ENCODE measurements around the gene RAP1GAP2.
"Not testable (repeated sequence)": the region's sequence is repeated elsewhere in the genome, so short reads cannot be mapped to it uniquely, and the experiment has no call there.

The RAP1GAP2 gene

GRCh38 chr17:3040882-3041281, 244.6 kb downstream of the RAP1GAP2 start:
- H3K4me1 ChIP-seq = peaks cover 18 to 32% (median 24%) of the 10 kb centered on the region in 10 experiments
- H3K4me2 ChIP-seq = no peak overlapping the region
- H3K4me3 ChIP-seq = no peak overlapping the region
- H4K20me1 ChIP-seq = no peaks in the 10 kb centered on the region
- H3K9me3 ChIP-seq (replicated peaks in 1 of 11) = peaks cover 10 to 23% (median 17%) of the 10 kb centered on the region in 11 experiments; a peak in 21 of 22 replicates
- H3K27ac ChIP-seq = no peak overlapping the region
- H3K9ac ChIP-seq = no peak overlapping the region
- no peak for TF ChIP-seq Cebpa-rat (IDR thresholded peaks at IDR 0.05)
- peaks cover 0 to 4% (median 0%) of the 10 kb centered on the region in 11 experiments; a peak in 1 of 22 replicates for H3K36me3 ChIP-seq
- no peaks in the 10 kb centered on the region for H3K27me3 ChIP-seq

- peaks cover 13 to 22% (median 18%) of the 10 kb centered on the region in 10 experiments for H3K4me1 ChIP-seq
Measured at GRCh38 chr17:3043737-3044365, 247.6 kb downstream of the RAP1GAP2 start.

GRCh38 chr17:3046753-3047152, 250.5 kb downstream of the RAP1GAP2 start:
- Histone ChIP-seq H3K36me3 (no peaks in the 10 kb centered on the region; a peak in 1 of 22 replicates), H3K9ac (no peak overlapping the region), H3K9me3 (replicated peaks in 1 of 11) (peaks cover 10 to 23% (median 17%) of the 10 kb centered on the region in 11 experiments; a peak in 21 of 22 replicates), H3K27ac (no peak overlapping the region), H3K4me1 (peaks cover 7 to 23% (median 13%) of the 10 kb centered on the region in 10 experiments; a peak in 19 of 20 replicates), H3K4me3 (no peak overlapping the region), H3K27me3 (no peaks in the 10 kb centered on the region), H3K4me2 (no peak overlapping the region), H4K20me1 (no peaks in the 10 kb centered on the region)
- TF ChIP-seq Cebpa-rat (IDR thresholded peaks at IDR 0.05) = no peak

More at GRCh38 chr17:3043737-3044365, 247.6 kb downstream of the RAP1GAP2 start:
- Histone ChIP-seq H3K4me3 (no peak overlapping the region), H3K9me3 (replicated peaks in 1 of 11) (peaks cover 10 to 23% (median 17%) of the 10 kb centered on the region in 11 experiments; a peak in 21 of 22 replicates), H3K9ac (no peak overlapping the region), H3K36me3 (no peaks in the 10 kb centered on the region; a peak in 1 of 22 replicates), H4K20me1 (no peaks in the 10 kb centered on the region), H3K27ac (no peak overlapping the region), H3K4me2 (no peak overlapping the region), H3K27me3 (no peaks in the 10 kb centered on the region)
- no peak for TF ChIP-seq Cebpa-rat (IDR thresholded peaks at IDR 0.05)

- Histone ChIP-seq H3K9me3 (replicated peaks in 1 of 11) (peaks cover 4 to 13% (median 9%) of the 10 kb centered on the region in 11 experiments; a peak in 21 of 22 replicates), H3K4me1 (peaks cover 7 to 23% (median 13%) of the 10 kb centered on the region in 10 experiments; a peak in 19 of 20 replicates), H4K20me1 (no peaks in the 10 kb centered on the region), H3K27ac (peak overlapping the region; percentile 52 to 88 (median 79); a peak in 21 of 22 replicates), H3K9ac (peak overlapping the region; percentile 72 to 84 (median 77)), H3K36me3 (no peaks in the 10 kb centered on the region; a peak in 1 of 22 replicates), H3K27me3 (no peaks in the 10 kb centered on the region), H3K4me3 (peak overlapping the region; percentile 64 to 72 (median 68)), H3K4me2 (peak overlapping the region; percentile 83 to 95 (median 91))
- no peak for TF ChIP-seq Cebpa-rat (IDR thresholded peaks at IDR 0.05)
Measured at GRCh38 chr17:3048727-3049471, 252.7 kb downstream of the RAP1GAP2 start.

- Histone ChIP-seq H3K4me2 (peak overlapping the region; percentile 83 to 95 (median 91); a peak in 21 of 22 replicates), H3K9ac (peak overlapping the region in 1 of 11 experiments; percentile 77; a peak in 2 of 22 replicates), H3K9me3 (replicated peaks in 1 of 11) (peaks cover 0 to 4% (median under 1%) of the 10 kb centered on the region in 11 experiments; a peak in 8 of 22 replicates), H4K20me1 (no peaks in the 10 kb centered on the region), H3K27me3 (no peaks in the 10 kb centered on the region), H3K27ac (peak overlapping the region in 7 of 11 experiments; percentile 25 to 88 (median 82); a peak in 12 of 22 replicates), H3K36me3 (no peaks in the 10 kb centered on the region), H3K4me1 (peaks cover 7 to 23% (median 13%) of the 10 kb centered on the region in 10 experiments; a peak in 19 of 20 replicates), H3K4me3 (peak overlapping the region in 9 of 10 experiments; percentile 64 to 72 (median 69); a peak in 10 of 20 replicates)
- TF ChIP-seq Cebpa-rat (IDR thresholded peaks at IDR 0.05) = no peak
Measured at GRCh38 chr17:3049705-3050295, 253.6 kb downstream of the RAP1GAP2 start.

GRCh38 chr17:3054868-3055267, 258.6 kb downstream of the RAP1GAP2 start:
- not testable (repeated sequence) for H3K36me3 ChIP-seq; H3K4me1 ChIP-seq; H3K4me3 ChIP-seq; H3K4me2 ChIP-seq; H3K27me3 ChIP-seq; H4K20me1 ChIP-seq; H3K9ac ChIP-seq; H3K9me3 ChIP-seq (replicated peaks in 1 of 11); H3K27ac ChIP-seq

- H3K27me3 ChIP-seq; H3K9me3 ChIP-seq (replicated peaks in 1 of 11); H3K4me2 ChIP-seq; H3K4me3 ChIP-seq; H3K36me3 ChIP-seq; H4K20me1 ChIP-seq; H3K9ac ChIP-seq: not testable (repeated sequence)
- Histone ChIP-seq H3K4me1 (peaks cover 0 to 11% (median 5%) of the 10 kb centered on the region in 10 experiments; a peak in 6 of 20 replicates), H3K27ac (peak overlapping the region in 7 of 11 experiments; percentile 33 to 69 (median 61); a peak in 12 of 22 replicates)
Measured at GRCh38 chr17:3062824-3063377, 266.7 kb downstream of the RAP1GAP2 start.

GRCh38 chr17:3063507-3063906, 267.3 kb downstream of the RAP1GAP2 start, which contains the start of gene OR1D5:
TSS of gene OR1D5 (minus strand) at chr17:3063607. CDS start at chr17:3063607, 0 bp downstream.
- not testable (repeated sequence) for H3K4me2 ChIP-seq; H3K36me3 ChIP-seq; H4K20me1 ChIP-seq; H3K4me3 ChIP-seq; H3K27me3 ChIP-seq; H3K9me3 ChIP-seq (replicated peaks in 1 of 11); H3K9ac ChIP-seq
- Histone ChIP-seq H3K4me1 (peaks cover 0 to 11% (median 5%) of the 10 kb centered on the region in 10 experiments; a peak in 6 of 20 replicates), H3K27ac (peak within 1 kb of the TSS in 7 of 11 experiments; percentile 41 to 69 (median 62); a peak in 14 of 22 replicates)

Data from BLaER1 treated with 17β-estradiol and CSF1 and Interleukin-3, amounts not matched to agents 10 nM and 100 nM (cell line).